ENCODE results near the gene GLIS1. TPM values are rescaled to one million over a fixed set of nuclear protein-coding genes. Genes with fewer than 3 reads are reported as not detected.

GLIS1 gene
- total RNA-seq, 1 experiment from 2014 or later, result 0.28 TPM

DNA sequence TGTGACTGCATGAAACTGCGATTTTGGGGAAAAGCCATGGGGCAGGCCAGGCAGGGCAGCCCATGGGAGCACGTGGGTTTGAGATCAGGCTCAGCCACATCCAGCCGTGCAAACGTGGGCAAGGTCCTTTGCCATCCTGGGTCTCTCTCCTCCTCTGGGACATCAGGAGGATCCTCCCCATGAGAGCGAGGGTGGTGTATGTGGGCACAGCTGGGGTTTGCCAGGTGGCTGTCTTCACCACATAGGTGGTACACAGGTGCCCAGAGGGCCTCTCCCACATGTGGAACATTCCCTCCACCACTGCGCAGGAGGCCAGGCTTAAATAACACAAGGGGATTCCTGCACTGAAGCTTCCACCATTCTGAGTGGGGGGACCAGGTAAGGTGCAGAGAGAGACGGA lies 143.1 kb downstream of the GLIS1 start:
- Histone ChIP-seq H3K79me2 (ENCODE audit: insufficient read depth, low read length) (no peaks in the 10 kb centered on the region), H2BK12ac (ENCODE audit: insufficient read length, low read depth, low read length) (no peak overlapping the region), H3K4me1 (ENCODE audit: insufficient read depth, low read length) (no peaks in the 10 kb centered on the region; the same call in 1 of the 2 replicates), H3K14ac (ENCODE audit: insufficient read depth, low read length) (no peak overlapping the region), H4K8ac (replicated peaks; ENCODE audit: insufficient read length, low read depth, low read length) (no peak overlapping the region), H2BK5ac (ENCODE audit: insufficient read length, low read length) (no peak overlapping the region), H3K27me3 (ENCODE audit: insufficient read depth, low read length) (no peaks in the 10 kb centered on the region), H3K4ac (ENCODE audit: low read depth, low read length) (no peak overlapping the region), H4K20me1 (ENCODE audit: control insufficient read depth, insufficient read depth, insufficient read length) (no peaks in the 10 kb centered on the region), H3K23me2 (ENCODE audit: insufficient read length, low read depth, low read length, poor library complexity, severe bottlenecking) (no peaks in the 10 kb centered on the region), H3K9ac (ENCODE audit: extremely low read depth, insufficient read length, low read length) (no peak overlapping the region), H3K27ac (ENCODE audit: insufficient read length, low read depth, low read length) (no peak overlapping the region), H2BK20ac (ENCODE audit: low read depth, low read length, poor library complexity, severe bottlenecking) (no peak overlapping the region), H2BK120ac (ENCODE audit: low read depth, low read length, poor library complexity, severe bottlenecking) (no peak overlapping the region), H3K56ac (ENCODE audit: insufficient read length, low read depth, low read length) (no peak overlapping the region), H3K18ac (ENCODE audit: insufficient read length, low read depth, low read length) (no peak overlapping the region), H4K5ac (ENCODE audit: insufficient read length, low read depth, low read length) (no peak overlapping the region), H2AK5ac (ENCODE audit: insufficient read length, low read length) (no peak overlapping the region), H3K79me1 (ENCODE audit: insufficient read depth, low read depth, low read length, poor library complexity, severe bottlenecking) (no peaks in the 10 kb centered on the region), H3K9me3 (ENCODE audit: control insufficient read depth, low read depth, low read length) (no peaks in the 10 kb centered on the region), H3K4me2 (ENCODE audit: insufficient read depth, insufficient read length, low read length) (no peak overlapping the region), H2AFZ (ENCODE audit: low read length) (no peak overlapping the region), H4K91ac (ENCODE audit: insufficient read length, low read depth, low read length) (no peak overlapping the region), H3T11ph (ENCODE audit: low read length) (no peak overlapping the region), H2BK15ac (ENCODE audit: low read depth, low read length) (no peak overlapping the region), H3K23ac (ENCODE audit: insufficient read length, low read depth, low read length) (no peak overlapping the region)
- Mint-ChIP-seq H3K27ac (no peak overlapping the region), H3K27me3 (ENCODE audit: low read depth) (peaks cover 21% of the 10 kb centered on the region), H3K36me3 (ENCODE audit: insufficient read depth in 1 of 3, low read depth in 3 of 3) (no peaks in the 10 kb centered on the region), H3K9me3 (no peaks in the 10 kb centered on the region), H3K4me3 (no peak overlapping the region), H3K4me1 (peaks cover 8 to 12% of the 10 kb centered on the region in 2 experiments)
- DNase-seq, result no peak
- WGBS (ENCODE audit: extremely low coverage, insufficient read length, low lambda C conversion rate), result no CpG with 5 or more reads among the region's 7 CpGs
- TF ChIP-seq, protein P1, sequence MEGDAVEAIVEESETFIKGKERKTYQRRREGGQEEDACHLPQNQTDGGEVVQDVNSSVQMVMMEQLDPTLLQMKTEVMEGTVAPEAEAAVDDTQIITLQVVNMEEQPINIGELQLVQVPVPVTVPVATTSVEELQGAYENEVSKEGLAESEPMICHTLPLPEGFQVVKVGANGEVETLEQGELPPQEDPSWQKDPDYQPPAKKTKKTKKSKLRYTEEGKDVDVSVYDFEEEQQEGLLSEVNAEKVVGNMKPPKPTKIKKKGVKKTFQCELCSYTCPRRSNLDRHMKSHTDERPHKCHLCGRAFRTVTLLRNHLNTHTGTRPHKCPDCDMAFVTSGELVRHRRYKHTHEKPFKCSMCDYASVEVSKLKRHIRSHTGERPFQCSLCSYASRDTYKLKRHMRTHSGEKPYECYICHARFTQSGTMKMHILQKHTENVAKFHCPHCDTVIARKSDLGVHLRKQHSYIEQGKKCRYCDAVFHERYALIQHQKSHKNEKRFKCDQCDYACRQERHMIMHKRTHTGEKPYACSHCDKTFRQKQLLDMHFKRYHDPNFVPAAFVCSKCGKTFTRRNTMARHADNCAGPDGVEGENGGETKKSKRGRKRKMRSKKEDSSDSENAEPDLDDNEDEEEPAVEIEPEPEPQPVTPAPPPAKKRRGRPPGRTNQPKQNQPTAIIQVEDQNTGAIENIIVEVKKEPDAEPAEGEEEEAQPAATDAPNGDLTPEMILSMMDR (conservative IDR thresholded peaks at IDR 0.05), result no peak
